B cell (primary cell): ENCODE measurements around the gene PPP2R1A. TPM values are rescaled to one million over a fixed set of nuclear protein-coding genes. Genes with fewer than 3 reads are reported as not detected.

Source experiments
- ATAC-seq: fragments of 200-7000 bp; cut with Tn5 transposase; one replicate; pipeline ENCODE4 v1.10.0; 2021; ENCODE audit warnings: low read depth, mild to moderate bottlenecking, moderate number of reproducible peaks, moderate library complexity
- CTCF ChIA-PET: fragments of 350-600 bp; sonication (Branson Sonifier 250); formaldehyde crosslinking; loops from one replicate; lab custom pipeline; 2021; ENCODE audit warnings: antibody characterized with exemption, inconsistent platforms; lab: Charles Lee
- POLR2A ChIA-PET: fragments of 350-600 bp; sonication (Branson Sonifier 250); formaldehyde crosslinking; loops from one replicate; lab custom pipeline; 2021; ENCODE audit warnings: antibody characterized with exemption; lab: Charles Lee
- DNase-seq: peaks from one replicate; pipeline ENCODE4 v3.0.0; 2013
- H2AFZ ChIP-seq: 2 replicates; pipeline ENCODE4 v1.6.1; 2012; ENCODE audit warnings: mild to moderate bottlenecking, low read depth, low read length; ENCODE audit not compliant: insufficient read depth, poor library complexity, severe bottlenecking
- H3K27ac ChIP-seq, 2 donors: 1 replicate in 1 of 2; 2 replicates in 1 of 2; pipeline ENCODE4 v1.5.1; 2012 to 2013; ENCODE audit warnings: low read length in 2 of 2, mild to moderate bottlenecking in 2 of 2, moderate library complexity in 1 of 2
- H3K27me3 ChIP-seq, 4 experiments: fragments of 200-600 bp in 1 of 4; sonication (generic) in 1 of 4; replicated peaks in 1 of 4; 1 replicate in 2 of 4; 2 replicates in 2 of 4; pipeline versions ENCODE4 v1.6.1 to v1.7.0; 2013 to 2016; ENCODE audit warnings: low read length in 3 of 4, mild to moderate bottlenecking in 2 of 4, mixed read lengths in 1 of 4, moderate library complexity in 1 of 4; ENCODE audit not compliant: insufficient read depth in 4 of 4, control insufficient read depth in 3 of 4; ENCODE audit errors: control extremely low read depth in 1 of 4
- H3K36me3 ChIP-seq, 2 experiments: replicated peaks in 1 of 2; 1 replicate in 1 of 2; 2 replicates in 1 of 2; pipeline versions ENCODE4 v1.6.1 to v1.7.1; 2013; ENCODE audit warnings: low read length in 1 of 2; ENCODE audit not compliant: insufficient read depth in 2 of 2, control insufficient read depth in 1 of 2; ENCODE audit errors: control extremely low read depth in 1 of 2, extremely low read depth in 1 of 2
- H3K4me1 ChIP-seq, 2 donors: fragments of 200-600 bp in 1 of 2; sonication (generic) in 1 of 2; 1 replicate in 1 of 2; 2 replicates in 1 of 2; pipeline versions ENCODE4 v1.5.1 to v1.6.1; 2013 to 2017; ENCODE audit warnings: low read length in 2 of 2; ENCODE audit not compliant: control insufficient read depth in 2 of 2, insufficient read depth in 2 of 2
- H3K4me2 ChIP-seq: replicated peaks from 2 replicates; pipeline ENCODE3; 2012; ENCODE audit warnings: mild to moderate bottlenecking, low read depth, low read length; ENCODE audit not compliant: poor library complexity, severe bottlenecking
- H3K4me3 ChIP-seq, 5 experiments: fragments of 200-600 bp in 1 of 5; sonication (generic) in 1 of 5; 1 replicate in 3 of 5; 2 replicates in 2 of 5; pipeline versions ENCODE4 v1.5.1 to v1.7.0; 2011 to 2016; ENCODE audit warnings: low read length in 4 of 5, mild to moderate bottlenecking in 4 of 5, low read depth in 2 of 5, control low read depth in 1 of 5, moderate library complexity in 1 of 5; ENCODE audit not compliant: insufficient read depth in 1 of 5; ENCODE audit errors: control extremely low read depth in 1 of 5, extremely low read depth in 1 of 5
- H3K79me2 ChIP-seq: fragments of 200-600 bp; sonication (generic); one replicate; pipeline ENCODE4 v1.6.0; 2016; ENCODE audit warnings: low read length; ENCODE audit not compliant: control insufficient read depth, insufficient read depth
- H3K9ac ChIP-seq: fragments of 200-600 bp; sonication (generic); 2 replicates; pipeline ENCODE4 v1.6.1; 2017; ENCODE audit warnings: mild to moderate bottlenecking, low read length, moderate library complexity
- H3K9me3 ChIP-seq, 3 donors: one replicate each; pipeline versions ENCODE4 v1.6.1 to v1.7.1; 2013; ENCODE audit warnings: low read length in 2 of 3; ENCODE audit not compliant: control insufficient read depth in 2 of 3, insufficient read depth in 1 of 3; ENCODE audit errors: control extremely low read depth in 1 of 3
- H4K20me1 ChIP-seq: 2 replicates; pipeline ENCODE4 v1.6.0; 2012; ENCODE audit warnings: mild to moderate bottlenecking, low read length; ENCODE audit not compliant: insufficient read depth, control insufficient read depth, poor library complexity, severe bottlenecking
- H3K27ac Mint-ChIP-seq: one replicate; pipeline ENCODE4 v1.8.0; 2021; ENCODE audit warnings: mixed read lengths
- H3K27me3 Mint-ChIP-seq: one replicate; pipeline ENCODE4 v1.8.0; 2021; ENCODE audit warnings: mixed read lengths
- H3K4me1 Mint-ChIP-seq: one replicate; pipeline ENCODE4 v1.8.0; 2021; ENCODE audit warnings: mixed read lengths
- H3K4me3 Mint-ChIP-seq: one replicate; pipeline ENCODE4 v1.8.0; 2021; ENCODE audit warnings: mixed read lengths
- H3K9me3 Mint-ChIP-seq: one replicate; pipeline ENCODE4 v1.8.0; 2022; ENCODE audit warnings: mixed read lengths; ENCODE audit not compliant: insufficient read depth
- EZH2 ChIP-seq: IDR thresholded peaks from 2 replicates; pipeline ENCODE4 v1.6.1; 2012; ENCODE audit warnings: borderline replicate concordance, low read depth, mild to moderate bottlenecking, moderate library complexity, low read length; ENCODE audit not compliant: insufficient read depth, poor library complexity, severe bottlenecking
- WGBS: methylation state at CpG from one replicate; pipeline ENCODE4 v1.1.5; 2013; ENCODE audit warnings: missing lambda C conversion rate; ENCODE audit not compliant: insufficient coverage; 5-methylcytosine and 5-hydroxymethylcytosine counted together
- intact Hi-C: fragments of 100-400 bp; cut with micrococcal nuclease; formaldehyde crosslinking; loops from one replicate; pipeline ENCODE4 v1.10.0; 2022
- polyA plus RNA-seq: library from polyadenylated mRNA; depleted of rRNA; stranded (reverse); fragments of >200 nt; gene quantifications from 2 replicates; pipeline ENCODE4 v1.2.3, GENCODE V29; 2012
- total RNA-seq, 2 donors: library from RNA; stranded (reverse); fragments of 120-200 nt in 1 of 2; gene quantifications; 1 replicate in 1 of 2; 2 replicates in 1 of 2; pipeline versions ENCODE4 v1.2.3 to v1.2.4, GENCODE V29; 2013 to 2022
- TF ChIP-seq, protein P1 (sequence below): fragments of 200-600 bp; IDR thresholded peaks from one replicate; pipeline ENCODE4 v1.8.0; 2022; ENCODE audit warnings: antibody characterized with exemption, mild to moderate bottlenecking

The PPP2R1A gene
- total and polyA plus RNA-seq, 2 donors (not counting 1 experiment from before 2014, with no cell fraction given) = 108 to 202 TPM

DNA sequence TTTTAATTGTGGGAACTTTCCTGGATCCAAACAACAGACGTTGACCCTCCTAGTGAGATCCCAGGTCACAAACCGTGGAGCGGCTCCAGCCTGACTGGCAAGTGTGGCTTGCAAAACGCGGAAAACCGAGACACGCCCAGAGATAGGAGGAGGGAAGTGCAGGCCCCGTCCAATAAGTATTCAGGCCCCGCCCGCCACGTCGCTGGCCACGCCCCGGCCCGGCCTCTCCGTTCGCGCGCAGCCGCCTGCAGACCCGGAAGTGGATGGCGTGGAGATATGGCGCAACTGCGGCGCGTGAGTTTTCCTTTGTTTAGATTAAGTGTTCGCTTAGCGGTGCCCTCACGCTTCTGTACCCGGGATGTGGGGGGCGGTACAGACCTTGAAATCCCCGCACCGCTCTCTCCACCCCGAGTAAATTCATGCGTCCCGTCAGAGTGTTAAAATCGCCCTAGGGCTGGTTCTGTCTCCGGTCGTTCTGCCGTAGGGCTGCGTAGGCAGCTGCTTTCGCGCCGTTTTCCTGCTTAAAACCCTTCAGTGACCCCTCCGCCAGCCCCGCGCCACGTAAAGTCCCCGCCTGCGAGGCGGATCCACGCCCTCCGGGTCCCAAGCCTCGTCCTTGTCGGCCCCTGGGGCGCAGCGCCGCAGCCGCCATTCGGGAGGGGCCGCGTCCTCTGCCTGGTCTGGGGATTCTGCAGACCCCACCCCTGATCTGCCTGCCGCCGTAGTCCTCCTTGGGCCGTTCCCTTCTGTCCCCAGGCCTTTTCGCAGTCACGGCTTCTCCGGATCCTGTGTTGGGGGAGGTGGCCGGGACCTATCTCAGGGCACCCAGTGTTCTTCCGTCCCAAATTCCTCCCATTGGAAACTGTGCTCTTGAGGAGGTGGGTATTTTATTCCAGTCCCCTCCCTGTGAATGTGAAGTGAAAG lies 79.7 kb downstream of the PPP2R1A start, which contains the start of gene ZNF766:
Gene ZNF766 (plus strand): TSS at position 250 of the 924 bp plus-strand sequence. CDS start 27 bp downstream, at position 277.
- ChIA-PET CTCF (no interaction called here), POLR2A (interaction anchor here (0.6 kb wide), 1 partner anchor 1168 kb away, joined by 5 read pairs; no protein-coding TSS in a partner anchor)
- Mint-ChIP-seq H3K9me3 (peaks cover 10% of the 10 kb centered on the region), H3K27ac (peak within 1 kb of the TSS; percentile 96), H3K4me3 (peak within 1 kb of the TSS; percentile 95), H3K27me3 (no peaks in the 10 kb centered on the region), H3K4me1 (peaks cover 40% of the 10 kb centered on the region)
- Histone ChIP-seq H3K36me3 (peaks cover 4 to 20% of the 10 kb centered on the region in 2 experiments), H4K20me1 (peaks cover 29% of the 10 kb centered on the region), H3K79me2 (peaks cover 59% of the 10 kb centered on the region), H3K4me3 (peak within 1 kb of the TSS; percentile 83 to 100 (median 96)), H3K4me1 (peaks cover 12 to 21% of the 10 kb centered on the region in 2 donors), H3K9ac (peak within 1 kb of the TSS; percentile 100), H2AFZ (peak within 1 kb of the TSS; percentile 96), H3K4me2 (peak within 1 kb of the TSS; percentile 91), H3K27me3 (no peaks in the 10 kb centered on the region), H3K27ac (peak within 1 kb of the TSS; percentile 87 to 97), H3K9me3 (peaks cover 0 to 12% (median 3%) of the 10 kb centered on the region in 3 donors)
- DNase-seq (peak; percentile 96), ATAC-seq (peak; percentile 99)
- under 1% methylated on average over 57 of the region's 70 CpGs for WGBS
- intact Hi-C loops = loop anchor here (1.0 kb wide), 10 partner anchors 28 to 517 kb away; partner anchors contain the start of genes ZNF480, ZNF528, ZNF600 and ZNF616
- TF ChIP-seq EZH2 = no peak
- TF ChIP-seq, protein P1, sequence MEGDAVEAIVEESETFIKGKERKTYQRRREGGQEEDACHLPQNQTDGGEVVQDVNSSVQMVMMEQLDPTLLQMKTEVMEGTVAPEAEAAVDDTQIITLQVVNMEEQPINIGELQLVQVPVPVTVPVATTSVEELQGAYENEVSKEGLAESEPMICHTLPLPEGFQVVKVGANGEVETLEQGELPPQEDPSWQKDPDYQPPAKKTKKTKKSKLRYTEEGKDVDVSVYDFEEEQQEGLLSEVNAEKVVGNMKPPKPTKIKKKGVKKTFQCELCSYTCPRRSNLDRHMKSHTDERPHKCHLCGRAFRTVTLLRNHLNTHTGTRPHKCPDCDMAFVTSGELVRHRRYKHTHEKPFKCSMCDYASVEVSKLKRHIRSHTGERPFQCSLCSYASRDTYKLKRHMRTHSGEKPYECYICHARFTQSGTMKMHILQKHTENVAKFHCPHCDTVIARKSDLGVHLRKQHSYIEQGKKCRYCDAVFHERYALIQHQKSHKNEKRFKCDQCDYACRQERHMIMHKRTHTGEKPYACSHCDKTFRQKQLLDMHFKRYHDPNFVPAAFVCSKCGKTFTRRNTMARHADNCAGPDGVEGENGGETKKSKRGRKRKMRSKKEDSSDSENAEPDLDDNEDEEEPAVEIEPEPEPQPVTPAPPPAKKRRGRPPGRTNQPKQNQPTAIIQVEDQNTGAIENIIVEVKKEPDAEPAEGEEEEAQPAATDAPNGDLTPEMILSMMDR = no peak
